Activated T-cell treated with anti-CD3 and anti-CD28 coated beads, Interleukin-2, amount 50 U/mL, for 72 hours (primary cell): ENCODE data around the gene C6orf136. TPM values are rescaled to one million over a fixed set of nuclear protein-coding genes. Genes with fewer than 3 reads are reported as not detected.

Experiments
- ATAC-seq, 2 donors: fragments of 150-1000 bp; cut with Tn5 transposase; replicated peaks in 1 of 2; 2 replicates each; pipeline ENCODE4 v1.10.0; 2021; ENCODE audit warnings: moderate library complexity in 2 of 2, mild to moderate bottlenecking in 1 of 2
- DNase-seq, 2 donors: peaks; one replicate each; pipeline ENCODE4 v3.0.0; 2021 to 2022; ENCODE audit warnings: mixed read lengths in 1 of 2
- H3K27ac Mint-ChIP-seq: one replicate; pipeline ENCODE4 v1.8.0; 2022; ENCODE audit warnings: mild to moderate bottlenecking, moderate library complexity, mixed read lengths
- H3K27me3 Mint-ChIP-seq: one replicate; pipeline ENCODE4 v1.8.0; 2022; ENCODE audit warnings: low read depth, mixed read lengths
- H3K36me3 Mint-ChIP-seq, 2 donors: one replicate each; pipeline ENCODE4 v1.8.0; 2022; ENCODE audit warnings: mixed read lengths in 2 of 2, mild to moderate bottlenecking in 1 of 2; ENCODE audit not compliant: insufficient read depth in 2 of 2
- H3K4me1 Mint-ChIP-seq: one replicate; pipeline ENCODE4 v1.8.0; 2022; ENCODE audit warnings: low read depth, mixed read lengths
- H3K4me3 Mint-ChIP-seq, 2 donors: one replicate each; pipeline ENCODE4 v1.8.0; 2022; ENCODE audit warnings: mild to moderate bottlenecking in 2 of 2, mixed read lengths in 2 of 2, moderate library complexity in 2 of 2
- H3K9me3 Mint-ChIP-seq, 2 donors: one replicate each; pipeline ENCODE4 v1.8.0; 2022; ENCODE audit warnings: mixed read lengths in 2 of 2
- total RNA-seq, 2 donors: library from RNA; stranded (reverse); gene quantifications; one replicate each; pipeline ENCODE4 v1.2.3, GENCODE V29; 2022

Gene C6orf136
- total RNA-seq, 2 donors from 2014 or later, result 25.8 to 36.0 TPM

- H3K36me3 Mint-ChIP-seq, result peaks cover 48 to 77% of the 10 kb centered on the region in 2 donors
- H3K27ac Mint-ChIP-seq, result peak overlapping the region; percentile 89
- peaks cover 79% of the 10 kb centered on the region for H3K4me1 Mint-ChIP-seq
- no peaks in the 10 kb centered on the region for H3K9me3 Mint-ChIP-seq
- no peak for DNase-seq
- ATAC-seq, result no peak
- no peaks in the 10 kb centered on the region for H3K27me3 Mint-ChIP-seq
- H3K4me3 Mint-ChIP-seq, result peak overlapping the region; percentile 6 to 52
Observed at GRCh38 chr6:30612213-30612612, 34.7 kb upstream of the C6orf136 start.

- no peaks in the 10 kb centered on the region for H3K9me3 Mint-ChIP-seq
- H3K27ac Mint-ChIP-seq, result peak overlapping the region; percentile 100
- no peak for ATAC-seq
- no peaks in the 10 kb centered on the region for H3K27me3 Mint-ChIP-seq
- DNase-seq, result no peak
- peaks cover 78% of the 10 kb centered on the region for H3K4me1 Mint-ChIP-seq
- peak overlapping the region; percentile 97 to 98 for H3K4me3 Mint-ChIP-seq
- peaks cover 46 to 73% of the 10 kb centered on the region in 2 donors for H3K36me3 Mint-ChIP-seq
Observed at GRCh38 chr6:30612687-30613248, 34.2 kb upstream of the C6orf136 start.

- H3K9me3 Mint-ChIP-seq, result no peaks in the 10 kb centered on the region
- peak overlapping the region; percentile 100 for H3K27ac Mint-ChIP-seq
- DNase-seq (no peak), ATAC-seq (peak; percentile 9 to 14)
- peaks cover 46 to 70% of the 10 kb centered on the region in 2 donors for H3K36me3 Mint-ChIP-seq
- H3K4me3 Mint-ChIP-seq, result peak overlapping the region; percentile 97 to 98
- peaks cover 74% of the 10 kb centered on the region for H3K4me1 Mint-ChIP-seq
- H3K27me3 Mint-ChIP-seq, result no peaks in the 10 kb centered on the region
Observed at GRCh38 chr6:30613251-30614043, 33.5 kb upstream of the C6orf136 start.

GRCh38 chr6:30614044-30614842 lies 32.7 kb upstream of the C6orf136 start:
- DNase-seq (peak in 1 of 2 donors; percentile 21), ATAC-seq (no peak)
- H3K9me3 Mint-ChIP-seq, result no peaks in the 10 kb centered on the region
- H3K27me3 Mint-ChIP-seq, result no peaks in the 10 kb centered on the region
- peak overlapping the region; percentile 97 to 98 for H3K4me3 Mint-ChIP-seq
- peak overlapping the region; percentile 100 for H3K27ac Mint-ChIP-seq
- H3K36me3 Mint-ChIP-seq, result peaks cover 41 to 67% of the 10 kb centered on the region in 2 donors
- peaks cover 74% of the 10 kb centered on the region for H3K4me1 Mint-ChIP-seq

- DNase-seq (peak; percentile 87 to 90), ATAC-seq (peak; percentile 45 to 61)
- Mint-ChIP-seq H3K4me3 (peak overlapping the region; percentile 97 to 98), H3K4me1 (peaks cover 74% of the 10 kb centered on the region), H3K36me3 (peaks cover 38 to 67% of the 10 kb centered on the region in 2 donors), H3K27ac (peak overlapping the region; percentile 100), H3K9me3 (no peaks in the 10 kb centered on the region), H3K27me3 (no peaks in the 10 kb centered on the region)
Observed at GRCh38 chr6:30614843-30615218, 32.1 kb upstream of the C6orf136 start.

- Mint-ChIP-seq H3K4me3 (peak overlapping the region; percentile 97 to 98), H3K36me3 (peaks cover 35 to 64% of the 10 kb centered on the region in 2 donors), H3K4me1 (peaks cover 70% of the 10 kb centered on the region), H3K27me3 (no peaks in the 10 kb centered on the region), H3K27ac (peak overlapping the region; percentile 100), H3K9me3 (no peaks in the 10 kb centered on the region)
- DNase-seq, result peak; percentile 64 to 71
- ATAC-seq, result peak; percentile 14 to 20
Observed at GRCh38 chr6:30615219-30615957, 31.5 kb upstream of the C6orf136 start.

GRCh38 chr6:30615958-30616810 lies 30.7 kb upstream of the C6orf136 start:
- Mint-ChIP-seq H3K27ac (peak overlapping the region; percentile 100), H3K9me3 (no peaks in the 10 kb centered on the region), H3K27me3 (no peaks in the 10 kb centered on the region), H3K4me1 (peaks cover 72% of the 10 kb centered on the region), H3K4me3 (peak overlapping the region; percentile 97 to 98), H3K36me3 (peaks cover 30 to 63% of the 10 kb centered on the region in 2 donors)
- DNase-seq (peak; percentile 15 to 48), ATAC-seq (no peak)

GRCh38 chr6:30616811-30617564 lies 29.9 kb upstream of the C6orf136 start, which contains the start of gene PPP1R10:
Gene PPP1R10 (minus strand): TSS chr6:30617243. CDS start chr6:30609944, 7,299 bp downstream.
- Mint-ChIP-seq H3K36me3 (peaks cover 29 to 60% of the 10 kb centered on the region in 2 donors), H3K27me3 (no peaks in the 10 kb centered on the region), H3K27ac (peak within 1 kb of the TSS; percentile 100), H3K4me3 (peak within 1 kb of the TSS; percentile 97 to 98), H3K4me1 (peaks cover 69% of the 10 kb centered on the region), H3K9me3 (no peaks in the 10 kb centered on the region)
- DNase-seq, result peak; percentile 97 to 100
- peak; percentile 77 for ATAC-seq

- H3K27ac Mint-ChIP-seq, result peak within 1 kb of the TSS; percentile 100
- H3K4me3 Mint-ChIP-seq, result peak within 1 kb of the TSS; percentile 97 to 98
- H3K36me3 Mint-ChIP-seq, result peaks cover 33 to 63% of the 10 kb centered on the region in 2 donors
- DNase-seq (peak; percentile 96 to 99), ATAC-seq (peak; percentile 77 to 78)
- peaks cover 62% of the 10 kb centered on the region for H3K4me1 Mint-ChIP-seq
- H3K27me3 Mint-ChIP-seq, result no peaks in the 10 kb centered on the region
- no peaks in the 10 kb centered on the region for H3K9me3 Mint-ChIP-seq
Observed at GRCh38 chr6:30617565-30618269, 29.2 kb upstream of the C6orf136 start, which contains the start of gene MRPS18B. Gene MRPS18B (plus strand): TSS chr6:30617840. CDS start chr6:30617866, 26 bp downstream.

- Mint-ChIP-seq H3K27ac (peak overlapping the region; percentile 100), H3K9me3 (no peaks in the 10 kb centered on the region), H3K36me3 (peaks cover 32 to 62% of the 10 kb centered on the region in 2 donors)
Observed at GRCh38 chr6:30618270-30618797, 28.6 kb upstream of the C6orf136 start.

More at GRCh38 chr6:30618270-30618797, 28.6 kb upstream of the C6orf136 start:
- peak overlapping the region; percentile 97 to 98 for H3K4me3 Mint-ChIP-seq
- ATAC-seq (no peak), DNase-seq (no peak)
- peaks cover 55% of the 10 kb centered on the region for H3K4me1 Mint-ChIP-seq
- H3K27me3 Mint-ChIP-seq, result no peaks in the 10 kb centered on the region
